Breast epithelium (tissue), 4 donors: ENCODE measurements around the gene MYH9. TPM values are rescaled to one million over a fixed set of nuclear protein-coding genes. Genes with fewer than 3 reads are reported as not detected.

Source experiments
- DNase-seq, 2 donors: peaks; one replicate each; pipeline ENCODE4 v3.0.0-alpha.2; 2019; ENCODE audit warnings: low spot score in 2 of 2
- H3K27ac ChIP-seq, 2 donors: fragments of 200-600 bp; sonication (generic) in 1 of 2; one replicate each; pipeline ENCODE4 v1.5.1; 2016 to 2019; ENCODE audit warnings: mild to moderate bottlenecking in 1 of 2
- H3K27me3 ChIP-seq, 2 donors: fragments of 200-600 bp; sonication (generic) in 1 of 2; one replicate each; pipeline versions ENCODE4 v1.5.1 to v1.6.0; 2017 to 2019; ENCODE audit warnings: control low read depth in 1 of 2, mild to moderate bottlenecking in 1 of 2
- H3K36me3 ChIP-seq: fragments of 200-600 bp; one replicate; pipeline ENCODE4 v1.5.1; 2019
- H3K4me1 ChIP-seq, 2 donors: fragments of 200-600 bp; sonication (generic); one replicate each; pipeline ENCODE4 v1.5.1; 2016 to 2019; ENCODE audit warnings: control low read depth in 1 of 2
- H3K4me3 ChIP-seq, 3 donors: fragments of 200-600 bp; sonication (generic); 1 replicate in 2 of 3; 2 replicates in 1 of 3; pipeline ENCODE4 v1.5.1; 2016 to 2019; ENCODE audit warnings: mild to moderate bottlenecking in 3 of 3, moderate library complexity in 2 of 3
- H3K9me3 ChIP-seq, 2 donors: fragments of 200-600 bp; sonication (generic) in 1 of 2; one replicate each; pipeline ENCODE4 v1.5.1; 2016 to 2019; ENCODE audit warnings: control low read depth in 1 of 2
- CTCF ChIP-seq, 3 donors: fragments of 450-650 bp; IDR thresholded peaks; one replicate each; pipeline ENCODE4 v1.5.1; 2016 to 2017; ENCODE audit warnings: antibody characterized with exemption in 3 of 3, mild to moderate bottlenecking in 3 of 3, moderate library complexity in 3 of 3
- POLR2A ChIP-seq: fragments of 450-650 bp; IDR thresholded peaks from one replicate; pipeline ENCODE4 v1.6.1; 2016; ENCODE audit warnings: antibody characterized with exemption, mild to moderate bottlenecking, moderate library complexity
- POLR2AphosphoS5 ChIP-seq, 3 donors: sonication (generic); formaldehyde crosslinking; IDR thresholded peaks; one replicate each; pipeline ENCODE4 v1.6.1; 2017; ENCODE audit warnings: antibody characterized with exemption in 3 of 3
- intact Hi-C: fragments of 100-400 bp; cut with DNase I; formaldehyde crosslinking; loops from one replicate; pipeline ENCODE4 v1.15.1; 2023; ENCODE audit warnings: low total_unique reads
- total RNA-seq, 3 donors: library from RNA; depleted of rRNA; stranded (reverse); fragments of >200 nt; gene quantifications; one replicate each; pipeline ENCODE4 v1.1.0, GENCODE V29; 2016

Gene MYH9
- total RNA-seq, 3 donors from 2014 or later: 169 to 392 (median 268) TPM

GRCh38 chr22:36356708-36357624 lies 30.8 kb downstream of the MYH9 start:
- H3K9me3 ChIP-seq: no peaks in the 10 kb centered on the region
- no peak for DNase-seq
- intact Hi-C loops: no loop called here
- TF ChIP-seq POLR2AphosphoS5 (IDR thresholded peaks at IDR 0.05) (peak in 1 of 3 donors; percentile 17), CTCF (IDR thresholded peaks at IDR 0.05) (no peak), POLR2A (no peak)
- H3K27ac ChIP-seq: peak overlapping the region; percentile 88 to 92
- no peaks in the 10 kb centered on the region for H3K36me3 ChIP-seq
- H3K27me3 ChIP-seq: no peaks in the 10 kb centered on the region
- H3K4me1 ChIP-seq: peaks cover 56 to 71% of the 10 kb centered on the region in 2 donors
- peak overlapping the region in 1 of 3 donors; percentile 43 for H3K4me3 ChIP-seq

- no peaks in the 10 kb centered on the region for H3K27me3 ChIP-seq
- H3K4me3 ChIP-seq: peak overlapping the region in 1 of 3 donors; percentile 50
- H3K9me3 ChIP-seq: no peaks in the 10 kb centered on the region
- H3K27ac ChIP-seq: peak overlapping the region; percentile 92 to 97
- DNase-seq: no peak
- TF ChIP-seq POLR2AphosphoS5 (IDR thresholded peaks at IDR 0.05) (no peak), CTCF (IDR thresholded peaks at IDR 0.05) (no peak), POLR2A (no peak)
- peaks cover 57 to 71% of the 10 kb centered on the region in 2 donors for H3K4me1 ChIP-seq
- H3K36me3 ChIP-seq: no peaks in the 10 kb centered on the region
- intact Hi-C loops: no loop called here
Observed at GRCh38 chr22:36355894-36356293, 31.9 kb downstream of the MYH9 start.

- Histone ChIP-seq H3K9me3 (no peaks in the 10 kb centered on the region), H3K27ac (peak overlapping the region; percentile 92 to 97), H3K4me3 (peak overlapping the region in 1 of 3 donors; percentile 50), H3K36me3 (no peaks in the 10 kb centered on the region), H3K27me3 (no peaks in the 10 kb centered on the region), H3K4me1 (peaks cover 58 to 71% of the 10 kb centered on the region in 2 donors)
- no peak for DNase-seq
- TF ChIP-seq POLR2AphosphoS5 (IDR thresholded peaks at IDR 0.05) (peak in 1 of 3 donors; percentile 5), POLR2A (no peak)
- intact Hi-C loops: no loop called here
Observed at GRCh38 chr22:36355362-36355761, 32.4 kb downstream of the MYH9 start.

GRCh38 chr22:36352803-36353507 lies 34.8 kb downstream of the MYH9 start:
- Histone ChIP-seq H3K27me3 (no peaks in the 10 kb centered on the region), H3K9me3 (no peaks in the 10 kb centered on the region), H3K36me3 (no peaks in the 10 kb centered on the region), H3K27ac (peak overlapping the region; percentile 92 to 97), H3K4me3 (peak overlapping the region in 2 of 3 donors; percentile 22 to 57), H3K4me1 (peaks cover 54 to 71% of the 10 kb centered on the region in 2 donors)
- no peak for TF ChIP-seq POLR2A
- peak in 1 of 3 donors; percentile 14 for TF ChIP-seq CTCF (IDR thresholded peaks at IDR 0.05)
- peak in 1 of 2 donors; percentile 84 for DNase-seq
- intact Hi-C loops: no loop called here

GRCh38 chr22:36351921-36352802 lies 35.6 kb downstream of the MYH9 start:
- Histone ChIP-seq H3K27ac (peak overlapping the region; percentile 92 to 97), H3K4me1 (peaks cover 54 to 69% of the 10 kb centered on the region in 2 donors), H3K9me3 (no peaks in the 10 kb centered on the region), H3K27me3 (no peaks in the 10 kb centered on the region), H3K4me3 (peak overlapping the region in 2 of 3 donors; percentile 22 to 57), H3K36me3 (no peaks in the 10 kb centered on the region)
- peak; percentile 76 to 77 for DNase-seq
- intact Hi-C loops: no loop called here
- no peak for TF ChIP-seq CTCF (IDR thresholded peaks at IDR 0.05)
- TF ChIP-seq POLR2A: no peak
- peak; percentile 44 to 50 (median 45) for TF ChIP-seq POLR2AphosphoS5 (IDR thresholded peaks at IDR 0.05)
